ENCODE results near the gene ITSN2. TPM values are rescaled to one million over a fixed set of nuclear protein-coding genes. Genes with fewer than 3 reads are reported as not detected.
A peak's percentile ranks its signal among the peaks of the same experiment; 100 is the strongest.

ITSN2 gene
- polyA plus RNA-seq, 3 donors = 26.0 to 91.1 (median 40.4) TPM

DNA sequence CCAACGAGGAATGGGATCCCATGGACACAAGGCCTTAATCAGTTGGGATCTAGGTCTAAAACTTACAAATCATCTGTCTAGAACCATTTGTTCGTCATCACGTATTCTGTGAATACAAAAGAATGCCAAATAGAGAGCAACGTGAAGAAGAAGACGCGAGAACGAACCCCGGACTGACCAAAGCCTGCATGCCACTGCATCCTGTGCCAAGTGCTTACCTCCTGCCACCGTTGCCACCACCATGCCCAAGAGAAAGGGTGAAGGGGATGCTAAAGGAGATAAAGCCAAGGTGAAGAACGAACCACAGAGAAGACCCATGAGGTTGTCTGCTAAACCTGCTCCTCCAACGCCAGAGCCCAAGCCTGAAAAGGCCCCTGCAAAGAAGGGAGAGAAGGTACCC is 30.2 kb downstream of the ITSN2 start:
- Mint-ChIP-seq H3K36me3 (peaks cover 4 to 6% of the 10 kb centered on the region in 2 donors), H3K27me3 (ENCODE audit: low read depth in 3 of 3) (no peaks in the 10 kb centered on the region), H3K4me1 (peaks cover 57% of the 10 kb centered on the region), H3K9me3 (no peaks in the 10 kb centered on the region), H3K27ac (peak overlapping the region; percentile 52 to 89 (median 79)), H3K4me3 (peak overlapping the region in 1 of 2 donors; percentile 43)
- 61% methylated on average over 4 of the region's 11 CpGs for WGBS (ENCODE audit: insufficient coverage)
- peaks cover 0 to 7% of the 10 kb centered on the region in 2 donors for H3K36me3 ChIP-seq (replicated peaks in 1 of 2; ENCODE audit: control insufficient read depth in 1 of 2, insufficient read depth in 2 of 2, low read length in 2 of 2)
- H3K9me3 ChIP-seq (replicated peaks in 1 of 2; ENCODE audit: control insufficient read depth in 1 of 2, insufficient read depth in 1 of 2, low read length in 2 of 2) = no peaks in the 10 kb centered on the region
- H3K4me2 ChIP-seq (replicated peaks; ENCODE audit: extremely low read depth, low read length, poor library complexity, severe bottlenecking) = peak overlapping the region; percentile 71
- intact Hi-C loops (cut with micrococcal nuclease) = no loop called here
- no peak for DNase-seq
- H3K79me2 ChIP-seq (ENCODE audit: insufficient read depth, low read length) = peaks cover 98% of the 10 kb centered on the region
- H3K4me1 ChIP-seq (ENCODE audit: control insufficient read depth in 1 of 2, insufficient read depth in 2 of 2, low read length in 2 of 2) = peaks cover 40 to 45% of the 10 kb centered on the region in 2 donors
- TF ChIP-seq, protein P1, sequence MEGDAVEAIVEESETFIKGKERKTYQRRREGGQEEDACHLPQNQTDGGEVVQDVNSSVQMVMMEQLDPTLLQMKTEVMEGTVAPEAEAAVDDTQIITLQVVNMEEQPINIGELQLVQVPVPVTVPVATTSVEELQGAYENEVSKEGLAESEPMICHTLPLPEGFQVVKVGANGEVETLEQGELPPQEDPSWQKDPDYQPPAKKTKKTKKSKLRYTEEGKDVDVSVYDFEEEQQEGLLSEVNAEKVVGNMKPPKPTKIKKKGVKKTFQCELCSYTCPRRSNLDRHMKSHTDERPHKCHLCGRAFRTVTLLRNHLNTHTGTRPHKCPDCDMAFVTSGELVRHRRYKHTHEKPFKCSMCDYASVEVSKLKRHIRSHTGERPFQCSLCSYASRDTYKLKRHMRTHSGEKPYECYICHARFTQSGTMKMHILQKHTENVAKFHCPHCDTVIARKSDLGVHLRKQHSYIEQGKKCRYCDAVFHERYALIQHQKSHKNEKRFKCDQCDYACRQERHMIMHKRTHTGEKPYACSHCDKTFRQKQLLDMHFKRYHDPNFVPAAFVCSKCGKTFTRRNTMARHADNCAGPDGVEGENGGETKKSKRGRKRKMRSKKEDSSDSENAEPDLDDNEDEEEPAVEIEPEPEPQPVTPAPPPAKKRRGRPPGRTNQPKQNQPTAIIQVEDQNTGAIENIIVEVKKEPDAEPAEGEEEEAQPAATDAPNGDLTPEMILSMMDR (IDR thresholded peaks at IDR 0.05) = no peak
- H2AFZ ChIP-seq (ENCODE audit: insufficient read depth, low read depth, low read length, poor library complexity, severe bottlenecking) = peak overlapping the region; percentile 10
- H3K9ac ChIP-seq (ENCODE audit: insufficient read depth, low read length, poor library complexity, severe bottlenecking) = no peak overlapping the region
- H4K20me1 ChIP-seq (ENCODE audit: insufficient read depth, low read length) = peaks cover 75% of the 10 kb centered on the region
- H3K27me3 ChIP-seq (ENCODE audit: control insufficient read depth in 2 of 2, insufficient read depth in 2 of 2, low read length in 2 of 2) = no peaks in the 10 kb centered on the region
- peak overlapping the region in 1 of 3 experiments; percentile 59 for H3K4me3 ChIP-seq (replicated peaks in 1 of 3; ENCODE audit: low read depth in 2 of 3, low read length in 3 of 3)
- H3K27ac ChIP-seq (ENCODE audit: low read depth in 1 of 2, low read length in 2 of 2) = peak overlapping the region; percentile 59 to 82

DNA sequence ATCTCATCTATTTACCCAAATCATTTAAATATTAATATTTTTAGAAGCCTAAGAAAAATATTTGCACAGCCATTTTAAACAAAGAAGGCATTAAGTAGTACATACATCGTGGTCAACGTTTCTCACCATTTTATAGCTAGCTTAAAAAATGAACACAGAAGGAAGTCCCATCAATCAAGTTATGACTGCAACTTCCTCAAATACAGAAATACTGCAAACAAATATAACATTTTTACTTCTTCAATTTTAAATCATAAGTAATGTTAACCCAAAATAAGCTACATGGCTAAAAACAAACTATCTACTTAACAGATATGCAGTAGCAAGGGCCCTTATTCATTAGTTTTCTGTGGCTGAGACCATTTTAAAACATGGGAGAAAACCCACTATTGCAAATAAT is 30.6 kb downstream of the ITSN2 start:
- Histone ChIP-seq H3K36me3 (replicated peaks in 1 of 2; ENCODE audit: control insufficient read depth in 1 of 2, insufficient read depth in 2 of 2, low read length in 2 of 2) (peaks cover 0 to 10% of the 10 kb centered on the region in 2 donors), H2AFZ (ENCODE audit: insufficient read depth, low read depth, low read length, poor library complexity, severe bottlenecking) (peak overlapping the region; percentile 10), H3K4me3 (replicated peaks in 1 of 3; ENCODE audit: low read depth in 2 of 3, low read length in 3 of 3) (peak overlapping the region in 1 of 3 experiments; percentile 59), H3K9me3 (replicated peaks in 1 of 2; ENCODE audit: control insufficient read depth in 1 of 2, insufficient read depth in 1 of 2, low read length in 2 of 2) (no peaks in the 10 kb centered on the region), H3K27me3 (ENCODE audit: control insufficient read depth in 2 of 2, insufficient read depth in 2 of 2, low read length in 2 of 2) (no peaks in the 10 kb centered on the region), H3K27ac (ENCODE audit: low read depth in 1 of 2, low read length in 2 of 2) (peak overlapping the region; percentile 62 to 82), H3K4me2 (replicated peaks; ENCODE audit: extremely low read depth, low read length, poor library complexity, severe bottlenecking) (peak overlapping the region; percentile 71), H3K79me2 (ENCODE audit: insufficient read depth, low read length) (peaks cover 98% of the 10 kb centered on the region), H4K20me1 (ENCODE audit: insufficient read depth, low read length) (peaks cover 76% of the 10 kb centered on the region), H3K9ac (ENCODE audit: insufficient read depth, low read length, poor library complexity, severe bottlenecking) (no peak overlapping the region), H3K4me1 (ENCODE audit: control insufficient read depth in 1 of 2, insufficient read depth in 2 of 2, low read length in 2 of 2) (peaks cover 40 to 45% of the 10 kb centered on the region in 2 donors)
- Mint-ChIP-seq H3K27ac (peak overlapping the region; percentile 52 to 93 (median 84)), H3K36me3 (peaks cover 8 to 9% of the 10 kb centered on the region in 2 donors), H3K9me3 (no peaks in the 10 kb centered on the region), H3K4me3 (peak overlapping the region in 1 of 2 donors; percentile 26), H3K27me3 (ENCODE audit: low read depth in 3 of 3) (no peaks in the 10 kb centered on the region), H3K4me1 (peaks cover 57% of the 10 kb centered on the region)
- peak; percentile 57 to 59 (median 58) for DNase-seq
- TF ChIP-seq, protein P1 (IDR thresholded peaks at IDR 0.05) = no peak
- intact Hi-C loops (cut with micrococcal nuclease) = loop anchor here in 1 of 2 donors (10.0 kb wide), 1 partner anchor 45 kb away; no protein-coding TSS in a partner anchor
- no CpG with 5 or more reads among the region's 2 CpGs for WGBS (ENCODE audit: insufficient coverage)
